Natural killer cell (primary cell): ENCODE data around the gene ADIPOR2. TPM values are rescaled to one million over a fixed set of nuclear protein-coding genes. Genes with fewer than 3 reads are reported as not detected.
A peak's percentile ranks its signal among the peaks of the same experiment; 100 is the strongest.

Experiments
- ATAC-seq, 3 donors: fragments of 150-1000 bp in 2 of 3; fragments of 200-7000 bp in 1 of 3; cut with Tn5 transposase; 1 replicate in 1 of 3; 2 replicates in 2 of 3; pipeline ENCODE4 v1.10.0; 2021; ENCODE audit warnings: mild to moderate bottlenecking in 2 of 3, moderate library complexity in 2 of 3
- DNase-seq, 2 donors: peaks; one replicate each; pipeline versions ENCODE4 v3.0.0 to v3.0.0-alpha.2; 2013 to 2021; ENCODE audit warnings: mixed read lengths in 1 of 2
- H3K27ac ChIP-seq: one replicate; pipeline ENCODE4 v1.5.1; 2013; ENCODE audit warnings: mild to moderate bottlenecking, low read length
- H3K27me3 ChIP-seq: one replicate; pipeline ENCODE4 v1.6.1; 2013; ENCODE audit warnings: low read length; ENCODE audit not compliant: control insufficient read depth, insufficient read depth
- H3K36me3 ChIP-seq: one replicate; pipeline ENCODE4 v1.6.1; 2013; ENCODE audit warnings: low read length; ENCODE audit not compliant: control insufficient read depth, insufficient read depth
- H3K4me1 ChIP-seq: one replicate; pipeline ENCODE4 v1.6.1; 2013; ENCODE audit warnings: low read length; ENCODE audit not compliant: control insufficient read depth, insufficient read depth
- H3K4me3 ChIP-seq: one replicate; pipeline ENCODE4 v1.5.1; 2013; ENCODE audit warnings: low read length
- H3K9me3 ChIP-seq: one replicate; pipeline ENCODE4 v1.6.1; 2013; ENCODE audit warnings: low read length; ENCODE audit not compliant: control insufficient read depth, insufficient read depth
- H3K27ac Mint-ChIP-seq, 2 donors: one replicate each; pipeline ENCODE4 v1.8.0; 2022; ENCODE audit warnings: mild to moderate bottlenecking in 2 of 2, mixed read lengths in 2 of 2, moderate library complexity in 1 of 2
- H3K27me3 Mint-ChIP-seq, 2 donors: one replicate each; pipeline ENCODE4 v1.8.0; 2022; ENCODE audit warnings: low read depth in 2 of 2, mixed read lengths in 2 of 2
- H3K36me3 Mint-ChIP-seq: one replicate; pipeline ENCODE4 v1.8.0; 2022; ENCODE audit warnings: mixed read lengths
- H3K4me1 Mint-ChIP-seq, 2 donors: one replicate each; pipeline ENCODE4 v1.8.0; 2022; ENCODE audit warnings: mixed read lengths in 2 of 2
- H3K4me3 Mint-ChIP-seq: one replicate; pipeline ENCODE4 v1.8.0; 2022; ENCODE audit warnings: mild to moderate bottlenecking, moderate library complexity, mixed read lengths
- H3K9me3 Mint-ChIP-seq, 2 donors: one replicate each; pipeline ENCODE4 v1.8.0; 2022; ENCODE audit warnings: mixed read lengths in 2 of 2
- CTCF ChIP-seq: fragments of 200-600 bp; IDR thresholded peaks from one replicate; pipeline ENCODE4 v1.8.0; 2022; ENCODE audit warnings: antibody characterized with exemption
- WGBS: methylation state at CpG from one replicate; pipeline ENCODE4 v1.1.7; 2013; ENCODE audit warnings: missing lambda C conversion rate; ENCODE audit not compliant: insufficient coverage; 5-methylcytosine and 5-hydroxymethylcytosine counted together
- intact Hi-C: fragments of 100-400 bp; cut with micrococcal nuclease; formaldehyde crosslinking; loops from one replicate; pipeline ENCODE4 v1.14.2; 2022
- total RNA-seq, 4 donors: library from RNA; stranded (reverse); fragments of 120-200 nt in 1 of 4; gene quantifications; one replicate each; pipeline versions ENCODE4 v1.2.3 to v1.2.4, GENCODE V29; 2013 to 2022

ADIPOR2 gene
- total RNA-seq, 3 donors from 2014 or later (not counting 1 experiment from before 2014, with no cell fraction given) = 38.6 to 48.3 (median 44.0) TPM

GRCh38 chr12:1829306-1829900 lies 138.5 kb downstream of the ADIPOR2 start:
- no peak for DNase-seq
- Histone ChIP-seq H3K36me3 (no peaks in the 10 kb centered on the region), H3K27me3 (peaks cover 6% of the 10 kb centered on the region), H3K4me1 (no peaks in the 10 kb centered on the region), H3K4me3 (no peak overlapping the region), H3K9me3 (no peaks in the 10 kb centered on the region), H3K27ac (no peak overlapping the region)
- H3K9me3 Mint-ChIP-seq = no peaks in the 10 kb centered on the region
- peaks cover 0 to 4% of the 10 kb centered on the region in 2 donors for H3K4me1 Mint-ChIP-seq
- H3K4me3 Mint-ChIP-seq = no peak overlapping the region
- no peak for TF ChIP-seq CTCF
- no peak for ATAC-seq
- intact Hi-C loops = no loop called here
- 89% methylated on average over 11 of the region's 11 CpGs for WGBS
- no peaks in the 10 kb centered on the region for H3K36me3 Mint-ChIP-seq
- H3K27ac Mint-ChIP-seq = no peak overlapping the region
- peaks cover 18% of the 10 kb centered on the region in 2 donors for H3K27me3 Mint-ChIP-seq

GRCh38 chr12:1830401-1830845 lies 139.6 kb downstream of the ADIPOR2 start:
- Mint-ChIP-seq H3K36me3 (no peaks in the 10 kb centered on the region), H3K4me1 (peaks cover 0 to 4% of the 10 kb centered on the region in 2 donors), H3K4me3 (no peak overlapping the region), H3K27ac (no peak overlapping the region), H3K9me3 (no peaks in the 10 kb centered on the region), H3K27me3 (peaks cover 18% of the 10 kb centered on the region in 2 donors)
- no peak for TF ChIP-seq CTCF
- H3K27ac ChIP-seq = no peak overlapping the region
- H3K27me3 ChIP-seq = peaks cover 6% of the 10 kb centered on the region
- intact Hi-C loops = no loop called here
- DNase-seq = no peak
- H3K9me3 ChIP-seq = no peaks in the 10 kb centered on the region
- no peaks in the 10 kb centered on the region for H3K4me1 ChIP-seq
- no peaks in the 10 kb centered on the region for H3K36me3 ChIP-seq
- WGBS = 52% methylated on average over 3 of the region's 3 CpGs
- no peak for ATAC-seq
- no peak overlapping the region for H3K4me3 ChIP-seq

GRCh38 chr12:1830981-1831963 lies 140.4 kb downstream of the ADIPOR2 start:
- Histone ChIP-seq H3K4me3 (no peak overlapping the region), H3K4me1 (no peaks in the 10 kb centered on the region), H3K36me3 (no peaks in the 10 kb centered on the region), H3K27ac (no peak overlapping the region), H3K9me3 (no peaks in the 10 kb centered on the region), H3K27me3 (peaks cover 6% of the 10 kb centered on the region)
- ATAC-seq (peak; percentile 51 to 64 (median 52)), DNase-seq (peak in 1 of 2 donors; percentile 37)
- intact Hi-C loops = no loop called here
- Mint-ChIP-seq H3K4me1 (peaks cover 0 to 4% of the 10 kb centered on the region in 2 donors), H3K27me3 (peaks cover 18% of the 10 kb centered on the region in 2 donors), H3K36me3 (no peaks in the 10 kb centered on the region), H3K9me3 (no peaks in the 10 kb centered on the region), H3K27ac (no peak overlapping the region), H3K4me3 (no peak overlapping the region)
- 16% methylated on average over 32 of the region's 34 CpGs for WGBS
- TF ChIP-seq CTCF = no peak
